WERI-Rb-1 (cell line): ENCODE data around the gene ARID3A.

Experiments used
- DNase-seq: peaks from one replicate; pipeline ENCODE4 v3.0.0-alpha.2; 2020
- H3K27ac ChIP-seq: fragments of 250-450 bp; sonication (Bioruptor Pico); 2 replicates; pipeline ENCODE4 v1.5.1; 2020; ENCODE audit warnings: mild to moderate bottlenecking, moderate library complexity
- H3K27me3 ChIP-seq: fragments of 250-450 bp; sonication (Bioruptor Pico); 2 replicates; pipeline ENCODE4 v1.5.1; 2021; ENCODE audit warnings: mild to moderate bottlenecking, low read depth, moderate library complexity; ENCODE audit not compliant: insufficient read depth, severe bottlenecking
- H3K36me3 ChIP-seq: fragments of 250-450 bp; sonication (Bioruptor Pico); 2 replicates; pipeline ENCODE4 v1.5.1; 2020; ENCODE audit warnings: mild to moderate bottlenecking, moderate library complexity
- H3K4me3 ChIP-seq: 2 replicates; pipeline ENCODE4 v1.5.1; 2011; ENCODE audit warnings: low read depth, mild to moderate bottlenecking, control low read depth, low read length
- H3K9me3 ChIP-seq: fragments of 250-450 bp; sonication (Bioruptor Pico); 2 replicates; pipeline ENCODE4 v1.5.1; 2021; ENCODE audit warnings: mild to moderate bottlenecking, moderate library complexity; ENCODE audit not compliant: severe bottlenecking
- CTCF ChIP-seq: IDR thresholded peaks from 2 replicates; pipeline ENCODE4 v1.5.1; 2011; ENCODE audit warnings: low read depth, mild to moderate bottlenecking, control low read depth, inconsistent platforms, low read length

ARID3A gene

GRCh38 chr19:1009041-1009980, 83.5 kb downstream of the ARID3A start:
- peaks cover 2% of the 10 kb centered on the region for H3K9me3 ChIP-seq
- H3K4me3 ChIP-seq = no peak overlapping the region
- no peak overlapping the region for H3K27ac ChIP-seq
- no peak for TF ChIP-seq CTCF
- no peaks in the 10 kb centered on the region for H3K27me3 ChIP-seq
- no peak for DNase-seq
- peaks cover 38% of the 10 kb centered on the region for H3K36me3 ChIP-seq

- Histone ChIP-seq H3K36me3 (peaks cover 40% of the 10 kb centered on the region), H3K27ac (no peak overlapping the region), H3K4me3 (no peak overlapping the region), H3K9me3 (peaks cover 2% of the 10 kb centered on the region), H3K27me3 (no peaks in the 10 kb centered on the region)
- no peak for DNase-seq
- no peak for TF ChIP-seq CTCF
Measured at GRCh38 chr19:1009981-1010538, 84.2 kb downstream of the ARID3A start.

GRCh38 chr19:1010586-1011510, 85.0 kb downstream of the ARID3A start:
- TF ChIP-seq CTCF = no peak
- Histone ChIP-seq H3K27me3 (no peaks in the 10 kb centered on the region), H3K9me3 (peaks cover 2% of the 10 kb centered on the region), H3K27ac (no peak overlapping the region), H3K4me3 (no peak overlapping the region), H3K36me3 (peaks cover 40% of the 10 kb centered on the region)
- DNase-seq = no peak

GRCh38 chr19:1011831-1012333, 86.0 kb downstream of the ARID3A start:
- Histone ChIP-seq H3K36me3 (peaks cover 42% of the 10 kb centered on the region), H3K9me3 (peaks cover 2% of the 10 kb centered on the region), H3K27me3 (no peaks in the 10 kb centered on the region), H3K27ac (no peak overlapping the region), H3K4me3 (no peak overlapping the region)
- DNase-seq = no peak
- TF ChIP-seq CTCF = no peak

GRCh38 chr19:1012334-1012733, 86.5 kb downstream of the ARID3A start:
- peaks cover 42% of the 10 kb centered on the region for H3K36me3 ChIP-seq
- no peak for TF ChIP-seq CTCF
- H3K27me3 ChIP-seq = no peaks in the 10 kb centered on the region
- H3K4me3 ChIP-seq = no peak overlapping the region
- no peak for DNase-seq
- H3K27ac ChIP-seq = no peak overlapping the region
- H3K9me3 ChIP-seq = peaks cover 2% of the 10 kb centered on the region
